ENCODE results near the gene PSMD12. TPM values are rescaled to one million over a fixed set of nuclear protein-coding genes. Genes with fewer than 3 reads are reported as not detected.

The PSMD12 gene
- total RNA-seq, 1 experiment from 2014 or later, result 60.0 TPM

GRCh38 chr17:67401106-67401505 lies 34.7 kb upstream of the PSMD12 start:
- ChIA-PET CTCF (no interaction called here), POLR2A (ENCODE audit: unreplicated experiment) (interaction anchor here (0.7 kb wide), 1 partner anchor 30 kb away, joined by 4 read pairs; no protein-coding TSS in a partner anchor)
- H3F3A ChIP-seq (ENCODE audit: low read length, unreplicated experiment), result no peaks in the 10 kb centered on the region
- TF ChIP-seq EZH2phosphoT487 (IDR thresholded peaks at IDR 0.05; ENCODE audit: borderline replicate concordance, low read length), result no peak
- TF ChIP-seq EZH2 (IDR thresholded peaks at IDR 0.05; ENCODE audit: low read length, unreplicated experiment), result no peak
- no peak for TF ChIP-seq CTCF (conservative IDR thresholded peaks at IDR 0.05; ENCODE audit: low read depth, low read length)
- H3K79me2 ChIP-seq (ENCODE audit: low read length), result no peaks in the 10 kb centered on the region
- no peaks in the 10 kb centered on the region for H3K4me1 ChIP-seq (ENCODE audit: insufficient read depth, low read length)
- BruUV-seq (replicated peaks), result no TSS peak
- intact Hi-C loops (cut with micrococcal nuclease), result no loop called here
- H3K27me3 ChIP-seq (ENCODE audit: low read length), result no peaks in the 10 kb centered on the region
- no peaks in the 10 kb centered on the region for H3K36me3 ChIP-seq (ENCODE audit: low read depth, low read length)
- H3K27ac ChIP-seq (ENCODE audit: low read length), result no peak overlapping the region
- H3K4me2 ChIP-seq (ENCODE audit: low read length), result no peak overlapping the region
- no peak for DNase-seq
- H3K9me2 ChIP-seq (replicated peaks; ENCODE audit: low read length), result no peaks in the 10 kb centered on the region
- ATAC-seq, result no peak
- no peak overlapping the region for H3K4me3 ChIP-seq (ENCODE audit: low read length)
- H2AFZ ChIP-seq (ENCODE audit: low read length), result no peak overlapping the region
- H3K9ac ChIP-seq (ENCODE audit: low read length), result no peak overlapping the region
- no peaks in the 10 kb centered on the region for H4K20me1 ChIP-seq (ENCODE audit: low read length)
- H3K9me3 ChIP-seq (ENCODE audit: low read length), result no peaks in the 10 kb centered on the region

- Histone ChIP-seq H3K4me1 (ENCODE audit: insufficient read depth, low read length) (no peaks in the 10 kb centered on the region), H3K9me2 (replicated peaks; ENCODE audit: low read length) (no peaks in the 10 kb centered on the region), H3K4me3 (ENCODE audit: low read length) (no peak overlapping the region), H3K9me3 (ENCODE audit: low read length) (no peaks in the 10 kb centered on the region), H3K36me3 (ENCODE audit: low read depth, low read length) (no peaks in the 10 kb centered on the region), H4K20me1 (ENCODE audit: low read length) (no peaks in the 10 kb centered on the region), H3K9ac (ENCODE audit: low read length) (no peak overlapping the region), H3K4me2 (ENCODE audit: low read length) (no peak overlapping the region), H3F3A (ENCODE audit: low read length, unreplicated experiment) (no peaks in the 10 kb centered on the region), H3K79me2 (ENCODE audit: low read length) (no peaks in the 10 kb centered on the region), H3K27ac (ENCODE audit: low read length) (no peak overlapping the region), H3K27me3 (ENCODE audit: low read length) (no peaks in the 10 kb centered on the region), H2AFZ (ENCODE audit: low read length) (no peak overlapping the region)
- POLR2A ChIA-PET (ENCODE audit: unreplicated experiment), result interaction anchor here (0.7 kb wide), 1 partner anchor 29 kb away, joined by 4 read pairs; no protein-coding TSS in a partner anchor
- ATAC-seq, result no peak
- no peak for TF ChIP-seq EZH2 (IDR thresholded peaks at IDR 0.05; ENCODE audit: low read length, unreplicated experiment)
- no peak for TF ChIP-seq EZH2phosphoT487 (IDR thresholded peaks at IDR 0.05; ENCODE audit: borderline replicate concordance, low read length)
- TF ChIP-seq CTCF (conservative IDR thresholded peaks at IDR 0.05; ENCODE audit: low read depth, low read length), result no peak
- intact Hi-C loops (cut with micrococcal nuclease), result no loop called here
- DNase-seq, result no peak
- BruUV-seq (replicated peaks), result no TSS peak
- CTCF ChIA-PET, result no interaction called here
These were observed 33.8 kb upstream of the PSMD12 start for GRCh38 chr17:67400193-67400592.

- Histone ChIP-seq H3K27me3 (ENCODE audit: low read length) (no peaks in the 10 kb centered on the region), H3K27ac (ENCODE audit: low read length) (no peak overlapping the region), H3K4me2 (ENCODE audit: low read length) (no peak overlapping the region), H4K20me1 (ENCODE audit: low read length) (no peaks in the 10 kb centered on the region), H3F3A (ENCODE audit: low read length, unreplicated experiment) (no peaks in the 10 kb centered on the region), H3K9me3 (ENCODE audit: low read length) (no peaks in the 10 kb centered on the region), H3K9me2 (replicated peaks; ENCODE audit: low read length) (no peaks in the 10 kb centered on the region), H3K4me1 (ENCODE audit: insufficient read depth, low read length) (no peaks in the 10 kb centered on the region), H3K4me3 (ENCODE audit: low read length) (no peak overlapping the region), H3K9ac (ENCODE audit: low read length) (no peak overlapping the region), H2AFZ (ENCODE audit: low read length) (no peak overlapping the region), H3K36me3 (ENCODE audit: low read depth, low read length) (no peaks in the 10 kb centered on the region), H3K79me2 (ENCODE audit: low read length) (no peaks in the 10 kb centered on the region)
- BruUV-seq (replicated peaks), result no TSS peak
- no peak for ATAC-seq
- TF ChIP-seq EZH2 (IDR thresholded peaks at IDR 0.05; ENCODE audit: low read length, unreplicated experiment), result no peak
- TF ChIP-seq EZH2phosphoT487 (IDR thresholded peaks at IDR 0.05; ENCODE audit: borderline replicate concordance, low read length), result no peak
- TF ChIP-seq CTCF (conservative IDR thresholded peaks at IDR 0.05; ENCODE audit: low read depth, low read length), result no peak
- no peak for DNase-seq
- ChIA-PET CTCF (no interaction called here), POLR2A (ENCODE audit: unreplicated experiment) (no interaction called here)
- intact Hi-C loops (cut with micrococcal nuclease), result no loop called here
These were observed 33.3 kb upstream of the PSMD12 start for GRCh38 chr17:67399676-67400075.

Data from PC-3 (cell line).